Suppressor macrophage (primary cell): ENCODE data around the gene USP26.
"Not testable (repeated sequence)": the region's sequence is repeated elsewhere in the genome, so short reads cannot be mapped to it uniquely, and the experiment has no call there.

Experiments used
- DNase-seq, 4 experiments: peaks; one replicate each; pipeline ENCODE4 v3.0.0-alpha.2; 2020 to 2022

Gene USP26

GRCh38 chrX:133007458-133007857, 89.5 kb downstream of the USP26 start:
- no peak for DNase-seq

DNA sequence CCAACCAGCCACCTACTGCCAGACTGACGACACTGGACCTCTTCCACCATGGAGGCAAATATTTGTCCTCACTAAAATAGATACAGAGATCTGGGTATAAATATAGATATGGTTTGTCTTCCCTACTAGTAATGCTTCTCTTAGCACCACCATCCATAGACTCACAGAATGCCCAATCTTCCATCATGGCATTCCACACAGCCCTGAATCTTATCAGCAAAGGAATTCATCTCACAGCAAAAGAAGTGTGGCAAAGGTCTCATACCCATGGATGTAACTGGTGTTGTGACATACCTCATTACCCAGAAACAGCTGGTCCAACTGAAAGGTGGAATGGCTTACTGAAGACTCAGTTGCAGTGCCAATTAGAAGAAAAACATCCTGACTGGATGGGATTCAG, 91.3 kb downstream of the USP26 start:
- DNase-seq = no peak

GRCh38 chrX:133005042-133005441, 91.9 kb downstream of the USP26 start:
- peak; percentile 1 to 19 (median 2) for DNase-seq

GRCh38 chrX:132999209-132999608, 97.7 kb downstream of the USP26 start:
- DNase-seq = no peak

GRCh38 chrX:132990835-132991234, 106.1 kb downstream of the USP26 start:
- DNase-seq = no peak

GRCh38 chrX:132986556-132986955, 110.4 kb downstream of the USP26 start:
- DNase-seq = no peak

GRCh38 chrX:132984058-132984650, 112.8 kb downstream of the USP26 start:
- DNase-seq = no peak

DNA sequence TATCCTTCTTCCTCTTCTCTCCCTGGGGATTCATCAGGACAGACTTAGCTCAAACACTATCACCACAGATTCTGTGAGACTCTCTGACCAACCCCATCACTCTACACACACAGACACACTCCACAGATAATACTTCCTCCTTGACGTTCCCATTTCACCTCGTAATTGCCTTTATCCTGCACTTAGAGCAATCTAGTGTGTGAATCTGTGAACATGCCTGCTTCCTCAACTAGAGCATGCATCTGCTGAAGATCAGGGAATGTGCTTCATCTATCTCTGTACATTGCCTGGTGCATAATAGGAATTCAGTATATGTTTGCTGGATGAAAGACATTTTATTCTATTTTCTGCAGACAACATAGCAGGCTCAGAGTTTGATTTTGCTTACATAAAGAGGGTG, 113.4 kb downstream of the USP26 start:
- DNase-seq = no peak

DNA sequence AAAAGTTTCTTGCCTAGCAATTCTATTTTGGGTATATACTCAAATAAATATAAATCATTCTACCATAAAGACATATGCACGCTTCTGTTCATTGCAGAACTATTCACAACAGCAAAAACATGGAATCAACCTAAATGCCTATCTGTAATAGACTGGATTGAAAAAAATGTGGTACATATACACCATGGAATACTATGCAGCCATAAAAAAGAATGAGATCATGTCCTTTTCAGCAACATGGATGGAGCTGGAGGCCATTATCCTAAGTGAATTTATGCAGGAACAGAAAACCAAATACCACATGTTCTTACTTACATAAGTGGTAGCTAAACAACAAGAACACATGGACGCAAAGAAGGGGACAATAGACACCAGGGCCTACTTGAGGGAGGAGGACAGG, 116.9 kb downstream of the USP26 start:
- not testable (repeated sequence) for DNase-seq
